Heart right ventricle (tissue), 16 donors: Measurements from ENCODE around the gene RAB25. TPM values are rescaled to one million over a fixed set of nuclear protein-coding genes. Genes with fewer than 3 reads are reported as not detected.
A peak's percentile ranks its signal among the peaks of the same experiment; 100 is the strongest.

Source experiments
- ATAC-seq, 8 donors: fragments of 200-7000 bp; cut with Tn5 transposase; one replicate each; pipeline ENCODE4 v1.9.1; 2020; ENCODE audit warnings: mild to moderate bottlenecking in 8 of 8, moderate library complexity in 8 of 8, moderate number of reproducible peaks in 1 of 8
- DNase-seq, 2 donors: peaks; one replicate each; pipeline ENCODE4 v3.0.0-alpha.2; 2020
- H3K27ac ChIP-seq, 10 donors: fragments of 200-600 bp; sonication (generic) in 2 of 10; one replicate each; pipeline versions ENCODE4 v1.5.0 to v1.8.0; 2020 to 2022; ENCODE audit warnings: mild to moderate bottlenecking in 3 of 10
- H3K27me3 ChIP-seq, 7 donors: fragments of 200-600 bp; one replicate each; pipeline ENCODE4 v1.8.0; 2021 to 2022; ENCODE audit warnings: mild to moderate bottlenecking in 2 of 7
- H3K36me3 ChIP-seq, 9 donors: fragments of 200-600 bp; sonication (generic) in 1 of 9; one replicate each; pipeline versions ENCODE4 v1.5.0 to v1.8.0; 2020 to 2022; ENCODE audit warnings: mild to moderate bottlenecking in 2 of 9
- H3K4me1 ChIP-seq, 9 donors: fragments of 200-600 bp; sonication (generic) in 1 of 9; one replicate each; pipeline versions ENCODE4 v1.5.0 to v1.8.0; 2020 to 2022; ENCODE audit warnings: mild to moderate bottlenecking in 4 of 9
- H3K4me3 ChIP-seq, 10 donors: fragments of 200-600 bp; sonication (generic) in 2 of 10; one replicate each; pipeline versions ENCODE4 v1.5.0 to v1.8.0; 2020 to 2022; ENCODE audit warnings: mild to moderate bottlenecking in 7 of 10, moderate library complexity in 2 of 10
- H3K9me3 ChIP-seq, 11 donors: fragments of 200-600 bp in 10 of 11; sonication (generic) in 2 of 11; one replicate each; pipeline versions ENCODE4 v1.5.0 to v1.8.0; 2013 to 2022; ENCODE audit warnings: mild to moderate bottlenecking in 2 of 11, control low read depth in 1 of 11, moderate library complexity in 1 of 11
- WGBS, 2 donors: extraction: QIAGEN DNeasy Blood & Tissue Kit; methylation state at CpG; one replicate each; pipeline ENCODE4 v1.1.7; 2013; ENCODE audit warnings: inconsistent platforms in 1 of 2; 5-methylcytosine and 5-hydroxymethylcytosine counted together
- intact Hi-C, 10 donors: fragments of 100-400 bp; cut with DNase I; formaldehyde crosslinking; loops; one replicate each; pipeline versions ENCODE4 v1.11.1 to v1.14.2; 2022
- polyA plus RNA-seq, 2 donors: library from polyadenylated mRNA; stranded (reverse); fragments of 200-250 nt; gene quantifications; one replicate each; pipeline ENCODE4 v1.2.3, GENCODE V29; 2013
- total RNA-seq, 10 donors: library from RNA; stranded (reverse); fragmentation: NEBNext Ultra II Directional in 3 of 10; extraction: Animal tissue kit (Norgen Biotek cat#: 25700) in 3 of 10; gene quantifications; one replicate each; pipeline versions ENCODE4 v1.2.1 to v1.2.4, GENCODE V29; 2021 to 2023
- TF ChIP-seq, protein P1 (sequence below), 9 donors: fragments of 200-600 bp; sonication (generic) in 2 of 9; IDR thresholded peaks; one replicate each; pipeline versions ENCODE4 v1.5.0 to v1.8.0; 2021 to 2022; ENCODE audit warnings: antibody characterized with exemption in 9 of 9, mild to moderate bottlenecking in 5 of 9, moderate library complexity in 1 of 9
- donor health status: Arrhythmogenic right ventricular cardiomyopathy.
- donor health status: ischemic (EF 13 %, LVEDD 7.1; RV severe dilation, severe dysfunction).
- donor health status: healthy with polysubstance abuse.
- donor health status: DM: no; HTN: yes; CAD: no.
- donor health status: DM: no; HTN: no; CAD: no.
- donor health status: ischemic (EF 25% LVEDD 6.9; RV normal size, moderate dysfunction).
- donor health status: ischemic (EF 25% LVEDD 5.7; RV mildly dilated, moderate dysfunction).
- donor health status: healthy.
- donor health status: DM: yes; HTN: yes; CAD: no.
- donor health status: Ischemic cardiomyopathy.
- donor health status: ischemic (EF 35%, LVEDD 5.7; RV mildly dilated, moderate dysfunction).
- donor health status: nonischemic (EF 11% LVEDD 7.7; RV severe dilation, severe dysfunction).
- donor health status: DM: yes; HTN: yes; CAD: no.
- donor health status: PGD.
- donor health status: ischemic (EF 29% LVEDD 5.4; RV normal size, mild dysfunction).
- donor health status: nonischemic (EF 23%, LVEDD 6.1; RV moderate dilation, normal function).

The RAB25 gene
- total and polyA plus RNA-seq, 12 donors = 0.17 to 0.50 TPM; not detected in 10

DNA sequence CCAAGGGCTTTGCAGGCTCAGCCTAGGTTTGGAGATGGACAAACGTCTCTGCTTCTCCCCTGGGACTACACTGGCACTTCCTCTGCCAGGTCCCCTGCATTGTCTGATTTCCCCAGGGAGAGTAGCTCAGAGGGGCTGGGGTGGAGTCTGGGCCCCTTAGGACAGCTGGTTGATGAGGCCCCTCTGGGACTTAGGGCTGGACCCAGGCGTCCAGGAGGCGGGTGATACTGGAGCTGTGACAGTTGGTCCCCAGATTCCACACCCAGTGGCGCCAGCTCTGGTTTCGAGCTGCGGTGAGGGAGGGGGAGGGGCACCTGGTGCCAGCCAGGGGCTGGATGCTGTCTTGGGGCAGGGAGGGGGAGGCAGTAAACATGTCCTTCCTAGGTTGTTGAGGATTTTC is 28.7 kb downstream of the RAB25 start:
- intact Hi-C loops = loop anchor here (1.0 to 5.0 kb wide), 5 partner anchors 41 to 138 kb away; no protein-coding TSS in a partner anchor
- H3K27me3 ChIP-seq = peaks cover 0 to 10% (median 0%) of the 10 kb centered on the region in 7 donors

DNA sequence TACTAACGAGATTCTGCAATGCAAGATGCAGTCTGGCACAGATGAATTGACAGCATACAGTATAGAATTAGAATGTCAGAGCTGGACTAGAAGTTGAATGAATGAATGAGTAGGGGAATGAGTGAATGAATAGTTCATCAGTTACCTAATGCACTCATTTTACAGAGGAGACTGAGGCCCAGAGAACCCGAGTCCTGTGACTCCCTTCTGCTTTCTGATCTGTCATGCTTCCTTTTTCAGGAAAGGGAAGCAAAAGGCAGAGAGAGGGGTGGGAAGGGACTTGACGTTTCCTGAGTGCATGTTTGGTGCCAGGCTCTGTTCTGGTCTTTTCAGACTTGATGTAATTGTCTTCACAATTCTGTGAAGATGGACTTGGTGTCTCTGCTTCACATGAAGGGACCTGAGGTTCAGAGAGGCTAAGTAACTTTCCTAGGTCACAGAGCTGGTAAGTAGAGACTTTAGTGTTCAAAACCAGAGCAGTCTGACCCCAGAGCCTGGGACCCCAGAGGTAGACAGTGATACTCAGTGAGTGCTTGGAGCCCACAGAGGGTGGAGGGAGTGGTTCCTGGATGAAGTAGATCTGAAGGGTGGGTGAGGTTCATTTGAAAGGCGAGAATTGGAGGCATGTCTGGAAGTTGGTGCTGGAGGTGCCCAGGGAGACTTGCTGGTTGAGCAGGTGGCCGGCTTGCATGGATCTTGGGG is 29.3 kb downstream of the RAB25 start:
- 35 to 37% methylated on average over 5 of the region's 5 CpGs for WGBS, 2 donors
- TF ChIP-seq, protein P1, sequence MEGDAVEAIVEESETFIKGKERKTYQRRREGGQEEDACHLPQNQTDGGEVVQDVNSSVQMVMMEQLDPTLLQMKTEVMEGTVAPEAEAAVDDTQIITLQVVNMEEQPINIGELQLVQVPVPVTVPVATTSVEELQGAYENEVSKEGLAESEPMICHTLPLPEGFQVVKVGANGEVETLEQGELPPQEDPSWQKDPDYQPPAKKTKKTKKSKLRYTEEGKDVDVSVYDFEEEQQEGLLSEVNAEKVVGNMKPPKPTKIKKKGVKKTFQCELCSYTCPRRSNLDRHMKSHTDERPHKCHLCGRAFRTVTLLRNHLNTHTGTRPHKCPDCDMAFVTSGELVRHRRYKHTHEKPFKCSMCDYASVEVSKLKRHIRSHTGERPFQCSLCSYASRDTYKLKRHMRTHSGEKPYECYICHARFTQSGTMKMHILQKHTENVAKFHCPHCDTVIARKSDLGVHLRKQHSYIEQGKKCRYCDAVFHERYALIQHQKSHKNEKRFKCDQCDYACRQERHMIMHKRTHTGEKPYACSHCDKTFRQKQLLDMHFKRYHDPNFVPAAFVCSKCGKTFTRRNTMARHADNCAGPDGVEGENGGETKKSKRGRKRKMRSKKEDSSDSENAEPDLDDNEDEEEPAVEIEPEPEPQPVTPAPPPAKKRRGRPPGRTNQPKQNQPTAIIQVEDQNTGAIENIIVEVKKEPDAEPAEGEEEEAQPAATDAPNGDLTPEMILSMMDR (IDR thresholded peaks at IDR 0.05) = no peak
- Histone ChIP-seq H3K4me1 (peaks cover 0 to 24% (median 11%) of the 10 kb centered on the region in 9 donors), H3K27me3 (peaks cover 0 to 5% (median 0%) of the 10 kb centered on the region in 7 donors), H3K36me3 (no peaks in the 10 kb centered on the region), H3K9me3 (no peaks in the 10 kb centered on the region), H3K4me3 (no peak overlapping the region), H3K27ac (peak overlapping the region in 1 of 10 donors; percentile 69)
- DNase-seq (no peak), ATAC-seq (peak; percentile 6 to 65 (median 16))
- intact Hi-C loops = loop anchor here (1.0 to 5.0 kb wide), 5 partner anchors 40 to 137 kb away; no protein-coding TSS in a partner anchor

More for the DNA sequence above, 28.7 kb downstream of the RAB25 start:
- no peaks in the 10 kb centered on the region for H3K36me3 ChIP-seq
- peak overlapping the region in 1 of 10 donors; percentile 69 for H3K27ac ChIP-seq
- no peak overlapping the region for H3K4me3 ChIP-seq
- no peaks in the 10 kb centered on the region for H3K9me3 ChIP-seq
- ATAC-seq (no peak), DNase-seq (no peak)
- TF ChIP-seq, protein P1 (IDR thresholded peaks at IDR 0.05) = no peak
- WGBS, 2 donors = 65 to 73% methylated on average over 6 of the region's 6 CpGs
- H3K4me1 ChIP-seq = peaks cover 0 to 24% (median 11%) of the 10 kb centered on the region in 9 donors

GRCh38 chr1:156090840-156091188 is 29.9 kb downstream of the RAB25 start:
- H3K9me3 ChIP-seq = no peaks in the 10 kb centered on the region
- WGBS, 2 donors = 33 to 41% methylated on average over 14 of the region's 14 CpGs
- H3K27ac ChIP-seq = peak overlapping the region in 1 of 10 donors; percentile 69
- ATAC-seq = peak; percentile 75 to 90 (median 84)
- DNase-seq = peak; percentile 82 to 87
- intact Hi-C loops = loop anchor here (1.0 to 5.0 kb wide), 5 partner anchors 39 to 136 kb away; no protein-coding TSS in a partner anchor
- no peak overlapping the region for H3K4me3 ChIP-seq
- H3K27me3 ChIP-seq = no peaks in the 10 kb centered on the region
- no peaks in the 10 kb centered on the region for H3K36me3 ChIP-seq
- peaks cover under 1 to 28% (median 11%) of the 10 kb centered on the region in 9 donors for H3K4me1 ChIP-seq
- TF ChIP-seq, protein P1 (IDR thresholded peaks at IDR 0.05) = peak; percentile 78 to 95 (median 89)

DNA sequence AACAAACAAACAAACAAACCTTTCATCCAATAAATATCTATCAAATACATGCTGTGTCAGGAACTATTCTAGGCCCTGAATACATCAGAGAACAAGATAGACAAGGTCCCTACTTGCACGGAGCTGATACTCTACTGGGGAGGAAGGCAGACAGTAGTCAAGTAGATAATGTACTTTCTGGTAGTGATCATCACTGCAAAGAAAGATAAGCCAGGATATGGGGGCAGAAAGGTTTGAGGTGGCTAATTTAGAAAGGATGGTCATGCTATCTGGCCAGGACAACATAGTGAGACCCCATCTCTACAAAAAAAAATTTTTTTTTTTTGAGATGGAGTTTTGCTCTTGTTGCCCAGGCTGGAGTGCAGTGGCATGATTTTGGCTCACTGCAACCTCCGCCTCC is 30.6 kb downstream of the RAB25 start:
- TF ChIP-seq, protein P1 (IDR thresholded peaks at IDR 0.05) = no peak
- no peak for DNase-seq
- intact Hi-C loops = loop anchor here in 6 of 10 donors (2.0 to 5.0 kb wide), 3 partner anchors 51 to 136 kb away; no protein-coding TSS in a partner anchor
- Histone ChIP-seq H3K9me3 (no peaks in the 10 kb centered on the region), H3K27me3 (no peaks in the 10 kb centered on the region), H3K4me1 (peaks cover 9 to 34% (median 15%) of the 10 kb centered on the region in 9 donors), H3K4me3 (no peak overlapping the region), H3K36me3 (no peaks in the 10 kb centered on the region), H3K27ac (no peak overlapping the region)
- WGBS, 2 donors = 65 to 68% methylated on average over 2 of the region's 2 CpGs
- no peak for ATAC-seq
